K562 (cell line): ENCODE results near the gene ACADSB. TPM values are rescaled to one million over a fixed set of nuclear protein-coding genes. Genes with fewer than 3 reads are reported as not detected.
A peak's percentile ranks its signal among the peaks of the same experiment; 100 is the strongest.

Experiments
- CHAMP1 ChIP-seq: fragments of 450-650 bp; IDR thresholded peaks from 2 replicates; pipeline ENCODE4 v1.6.1; 2016; ENCODE audit warnings: mild to moderate bottlenecking
- CLOCK ChIP-seq: fragments of 250-450 bp; sonication (Bioruptor Pico); IDR thresholded peaks from 2 replicates; pipeline ENCODE4 v1.4.0; 2020; ENCODE audit warnings: mild to moderate bottlenecking, moderate library complexity, borderline replicate concordance
- CREM ChIP-seq: IDR thresholded peaks from 2 replicates; pipeline ENCODE4 v1.6.1; 2014; ENCODE audit warnings: antibody characterized with exemption, low read depth
- CTCFL ChIP-seq: IDR thresholded peaks from 2 replicates; pipeline ENCODE4 v1.6.1; 2011; ENCODE audit warnings: borderline replicate concordance, low read depth, mild to moderate bottlenecking, moderate library complexity, low read length; ENCODE audit not compliant: insufficient read depth, poor library complexity, severe bottlenecking
- ERF ChIP-seq: fragments of 450-650 bp; formaldehyde crosslinking; IDR thresholded peaks from 2 replicates; pipeline ENCODE4 v1.4.0; 2020; ENCODE audit warnings: mild to moderate bottlenecking, mixed read lengths
- MTA1 ChIP-seq: fragments of 450-650 bp; IDR thresholded peaks from 2 replicates; pipeline ENCODE4 v1.6.1; 2017; ENCODE audit warnings: borderline replicate concordance
- NR2C2 ChIP-seq, 2 experiments: fragments of 200-800 bp in 1 of 2; sonication (Bioruptor generic) in 1 of 2; sonication (generic) in 1 of 2; formaldehyde crosslinking in 1 of 2; IDR thresholded peaks; 2 replicates each; pipeline versions ENCODE4 v1.6.1 to v1.8.0; 2016 to 2022; ENCODE audit warnings: mild to moderate bottlenecking in 1 of 2, missing compliant biosample characterization in 1 of 2, missing genetic modification characterization in 1 of 2, missing genetic modification reagents in 1 of 2
- RBFOX2 ChIP-seq: fragments of 200-400 bp; formaldehyde crosslinking; IDR thresholded peaks from 2 replicates; pipeline ENCODE4 v1.6.1; 2017; ENCODE audit warnings: low read depth, mild to moderate bottlenecking, low read length, moderate library complexity
- RREB1 ChIP-seq: fragments of 250-450 bp; sonication (Bioruptor Pico); IDR thresholded peaks from 2 replicates; pipeline ENCODE4 v1.4.0; 2020
- TBL1XR1 ChIP-seq, 2 experiments: IDR thresholded peaks; 2 replicates each; pipeline ENCODE4 v1.6.1; 2012; ENCODE audit warnings: improper control_type of control experiment in 2 of 2, low read length in 2 of 2, mild to moderate bottlenecking in 1 of 2
- XRCC3 ChIP-seq: fragments of 450-650 bp; IDR thresholded peaks from 2 replicates; pipeline ENCODE4 v1.6.1; 2017; ENCODE audit warnings: mild to moderate bottlenecking, moderate library complexity
- ZNF668 ChIP-seq: fragments of 250-450 bp; sonication (Bioruptor Pico); IDR thresholded peaks from 2 replicates; pipeline ENCODE4 v1.8.0; 2022; ENCODE audit warnings: mild to moderate bottlenecking, inconsistent platforms
- polyA plus RNA-seq, 8 experiments: library from polyadenylated mRNA; depleted of rRNA in 4 of 8; stranded (reverse) in 5 of 8; unstranded in 3 of 8; fragments of >200 nt; fragmentation: Nextera tagmentation in 2 of 8; fragmentation: Illumina TruSeq in 1 of 8; extraction: Ambion mirVana in 2 of 8; extraction: Trizol in 1 of 8; gene quantifications; 2 replicates each; pipeline versions ENCODE4 v1.2.1 to v1.2.3, GENCODE V29; 2011 to 2014; ENCODE audit warnings: inconsistent platforms in 1 of 8, missing spikeins in 1 of 8
- total RNA-seq, 7 experiments: library from RNA; depleted of rRNA in 6 of 7; stranded (reverse); fragments of >200 nt in 6 of 7; fragmentation: Illumina TruSeq in 2 of 7; extraction: Trizol in 2 of 7; gene quantifications; 2 replicates each; pipeline versions ENCODE4 v1.2.1 to v1.2.3, GENCODE V29; 2011 to 2021; ENCODE audit warnings: low replicate concordance in 1 of 7

ACADSB gene
- total and polyA plus RNA-seq, 9 of the 15 experiments (the other 6 are each of a cell fraction or from before 2014, with no cell fraction given), result 2.9 to 9.1 (median 5.8) TPM

- TF ChIP-seq MTA1 (peak; percentile 98), TBL1XR1 (IDR thresholded peaks at IDR 0.05; ENCODE audit: low read length in 2 of 2) (peak in 1 of 2 experiments; percentile 59; a peak in 1 of 4 replicates), ERF (peak; percentile 70; the same call in 1 of the 2 replicates), CTCFL (peak; percentile 98), XRCC3 (no peak), RREB1 (no peak), CREM (peak; percentile 98), CLOCK (CRISPR knock-in tag) (no peak), NR2C2 (CRISPR knock-in tag; IDR thresholded peaks at IDR 0.05) (no peak), NR2C2 (tag; IDR thresholded peaks at IDR 0.05) (peak; percentile 72; the same call in 1 of the 2 replicates), CHAMP1 (peak; percentile 79), ZNF668 (CRISPR knock-in tag) (no peak), RBFOX2 (peak; percentile 84)
Observed at GRCh38 chr10:122980209-122981065, 28.4 kb upstream of the ACADSB start, which contains the start of gene PSTK (continued).
